Measurements from ENCODE around the gene PIP5K1B.

DNA sequence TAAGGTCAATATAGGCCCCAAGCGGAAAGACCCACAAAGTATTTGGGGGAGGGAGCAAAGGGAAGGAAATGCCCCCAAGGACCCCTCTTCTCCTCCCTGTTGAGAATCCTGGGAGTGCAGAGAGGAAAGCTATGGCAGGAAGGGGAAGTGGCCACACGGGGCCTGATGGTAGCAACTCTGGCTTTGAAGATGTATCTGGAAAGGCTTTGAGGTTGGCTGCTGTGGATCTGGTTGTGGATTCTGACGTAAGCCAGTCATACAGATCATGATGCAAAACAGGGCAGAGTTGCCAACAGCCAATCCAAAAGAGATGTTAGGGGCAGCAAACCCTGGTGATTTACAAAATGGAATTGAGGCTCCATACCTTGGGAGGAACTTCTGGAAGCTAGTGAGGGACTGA is 200.1 kb downstream of the PIP5K1B start:
- no peak for TF ChIP-seq EZH2 (optimal IDR thresholded peaks at IDR 0.05; ENCODE audit: low read depth, low read length)
- TF ChIP-seq EZH2phosphoT487 (IDR thresholded peaks at IDR 0.05; ENCODE audit: low read length) = no peak

All from MM.1S (cell line).